Activated CD8-positive, alpha-beta memory T cell treated with anti-CD3 and anti-CD28 coated beads for 1 hour (primary cell): ENCODE measurements around the gene EGF.
A peak's percentile ranks its signal among the peaks of the same experiment; 100 is the strongest.
"Not testable (repeated sequence)": the region's sequence is repeated elsewhere in the genome, so short reads cannot be mapped to it uniquely, and the experiment has no call there.

Experiments used
- DNase-seq, 2 donors: peaks; one replicate each; pipeline ENCODE4 v3.0.0-alpha.2; 2020; ENCODE audit warnings: low read depth in 1 of 2; ENCODE audit errors: extremely low read depth in 1 of 2

The EGF gene

GRCh38 chr4:110025056-110025455 is 112.4 kb downstream of the EGF start:
- no peak for DNase-seq

GRCh38 chr4:110025718-110026117 is 113.0 kb downstream of the EGF start:
- no peak for DNase-seq

GRCh38 chr4:110032603-110033002 is 119.9 kb downstream of the EGF start:
- DNase-seq, result no peak

GRCh38 chr4:110033355-110034025 is 120.8 kb downstream of the EGF start:
- DNase-seq, result no peak

- no peak for DNase-seq
Observed at GRCh38 chr4:110034026-110034393, 121.3 kb downstream of the EGF start.

GRCh38 chr4:110039164-110039563 is 126.5 kb downstream of the EGF start:
- not testable (repeated sequence) for DNase-seq

- no peak for DNase-seq
Observed at GRCh38 chr4:110041735-110042134, 129.1 kb downstream of the EGF start.

GRCh38 chr4:110042545-110043517 is 130.1 kb downstream of the EGF start:
- no peak for DNase-seq

GRCh38 chr4:110046588-110047049 is 133.9 kb downstream of the EGF start:
- DNase-seq, result no peak

- peak; percentile 10 to 12 for DNase-seq
Observed at GRCh38 chr4:110049951-110050925, 137.6 kb downstream of the EGF start.

- no peak for DNase-seq
Observed at GRCh38 chr4:110055158-110055768, 142.6 kb downstream of the EGF start.

- no peak for DNase-seq
Observed at GRCh38 chr4:110058677-110059076, 146.0 kb downstream of the EGF start.

GRCh38 chr4:110059556-110060191 is 147.0 kb downstream of the EGF start:
- DNase-seq, result no peak

- DNase-seq, result no peak
Observed at GRCh38 chr4:110061076-110061475, 148.4 kb downstream of the EGF start.
